ENCODE data around the gene HDAC4.

Gene HDAC4

DNA sequence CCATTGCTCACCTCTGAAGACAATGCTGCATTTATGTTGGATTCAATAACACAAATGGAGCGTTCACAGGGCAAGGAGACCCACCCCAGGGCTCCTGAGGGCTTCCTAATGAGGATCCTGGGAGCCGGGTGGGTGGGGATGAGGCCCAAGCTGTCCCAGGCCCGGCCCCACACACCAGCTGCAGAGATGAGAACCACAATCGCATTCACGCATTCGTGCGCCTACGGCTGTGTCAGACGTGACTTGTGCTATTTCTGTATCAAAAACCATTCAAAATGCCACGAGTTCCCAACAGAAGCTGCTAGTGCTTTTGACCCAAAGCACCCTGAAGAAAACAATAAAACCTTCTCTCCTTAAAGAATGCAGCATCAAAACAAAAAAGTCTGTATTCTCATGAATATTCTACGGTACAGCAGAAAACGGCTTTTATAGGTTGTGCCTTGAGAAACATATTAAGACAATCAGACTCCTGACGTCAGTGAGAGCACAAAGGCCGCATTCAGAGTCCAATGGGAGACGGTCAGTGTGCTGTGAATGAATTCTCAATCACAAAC, 205.4 kb downstream of the HDAC4 start:
- in situ Hi-C loops (cut with HindIII; ENCODE audit: low pct_ligation_motif_present, low sequenced_read_pairs): no loop called here
- Histone ChIP-seq H3K4me3 (ENCODE audit: low read depth, low read length) (no peak overlapping the region), H3K27me3 (replicated peaks) (no peaks in the 10 kb centered on the region), H3K36me3 (replicated peaks) (no peaks in the 10 kb centered on the region), H3K27ac (no peak overlapping the region)
- no peak for DNase-seq
- TF ChIP-seq, protein P1, sequence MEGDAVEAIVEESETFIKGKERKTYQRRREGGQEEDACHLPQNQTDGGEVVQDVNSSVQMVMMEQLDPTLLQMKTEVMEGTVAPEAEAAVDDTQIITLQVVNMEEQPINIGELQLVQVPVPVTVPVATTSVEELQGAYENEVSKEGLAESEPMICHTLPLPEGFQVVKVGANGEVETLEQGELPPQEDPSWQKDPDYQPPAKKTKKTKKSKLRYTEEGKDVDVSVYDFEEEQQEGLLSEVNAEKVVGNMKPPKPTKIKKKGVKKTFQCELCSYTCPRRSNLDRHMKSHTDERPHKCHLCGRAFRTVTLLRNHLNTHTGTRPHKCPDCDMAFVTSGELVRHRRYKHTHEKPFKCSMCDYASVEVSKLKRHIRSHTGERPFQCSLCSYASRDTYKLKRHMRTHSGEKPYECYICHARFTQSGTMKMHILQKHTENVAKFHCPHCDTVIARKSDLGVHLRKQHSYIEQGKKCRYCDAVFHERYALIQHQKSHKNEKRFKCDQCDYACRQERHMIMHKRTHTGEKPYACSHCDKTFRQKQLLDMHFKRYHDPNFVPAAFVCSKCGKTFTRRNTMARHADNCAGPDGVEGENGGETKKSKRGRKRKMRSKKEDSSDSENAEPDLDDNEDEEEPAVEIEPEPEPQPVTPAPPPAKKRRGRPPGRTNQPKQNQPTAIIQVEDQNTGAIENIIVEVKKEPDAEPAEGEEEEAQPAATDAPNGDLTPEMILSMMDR (IDR thresholded peaks at IDR 0.05; ENCODE audit: low read depth, low read length, missing control alignments): no peak

DNA sequence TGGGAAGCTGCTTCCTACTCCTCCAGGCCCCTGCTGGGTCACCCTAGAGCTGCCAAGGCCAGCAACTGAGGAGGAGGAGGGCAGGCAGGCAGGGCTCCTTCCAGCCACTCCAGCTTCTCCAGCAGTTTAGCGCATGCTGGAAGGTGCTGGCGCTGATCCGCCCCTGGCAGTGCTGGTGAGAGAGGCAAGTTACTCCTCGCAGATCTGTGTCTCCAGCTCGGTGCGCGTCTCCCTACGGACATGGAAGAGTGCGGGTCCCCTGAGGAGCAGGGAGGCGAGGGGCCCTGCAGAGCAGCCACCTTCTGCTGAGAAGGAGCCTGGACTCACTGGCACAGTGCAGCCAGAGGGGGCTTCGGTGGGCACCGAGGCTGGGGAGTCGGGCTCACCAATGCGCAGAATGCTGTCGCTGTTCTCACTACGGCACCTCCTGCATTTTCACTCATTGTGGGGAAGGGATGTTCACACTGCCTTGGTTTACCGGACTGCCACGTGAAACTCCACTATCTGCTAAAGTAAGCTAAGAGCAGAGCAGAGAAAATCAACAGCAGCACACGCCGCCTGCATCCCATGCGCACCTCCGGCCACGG, 206.0 kb downstream of the HDAC4 start:
- Histone ChIP-seq H3K27ac (no peak overlapping the region), H3K36me3 (replicated peaks) (no peaks in the 10 kb centered on the region), H3K4me3 (ENCODE audit: low read depth, low read length) (no peak overlapping the region), H3K27me3 (replicated peaks) (no peaks in the 10 kb centered on the region)
- in situ Hi-C loops (cut with HindIII; ENCODE audit: low pct_ligation_motif_present, low sequenced_read_pairs): no loop called here
- DNase-seq: no peak
- TF ChIP-seq, protein P1 (IDR thresholded peaks at IDR 0.05; ENCODE audit: low read depth, low read length, missing control alignments): no peak

DNA sequence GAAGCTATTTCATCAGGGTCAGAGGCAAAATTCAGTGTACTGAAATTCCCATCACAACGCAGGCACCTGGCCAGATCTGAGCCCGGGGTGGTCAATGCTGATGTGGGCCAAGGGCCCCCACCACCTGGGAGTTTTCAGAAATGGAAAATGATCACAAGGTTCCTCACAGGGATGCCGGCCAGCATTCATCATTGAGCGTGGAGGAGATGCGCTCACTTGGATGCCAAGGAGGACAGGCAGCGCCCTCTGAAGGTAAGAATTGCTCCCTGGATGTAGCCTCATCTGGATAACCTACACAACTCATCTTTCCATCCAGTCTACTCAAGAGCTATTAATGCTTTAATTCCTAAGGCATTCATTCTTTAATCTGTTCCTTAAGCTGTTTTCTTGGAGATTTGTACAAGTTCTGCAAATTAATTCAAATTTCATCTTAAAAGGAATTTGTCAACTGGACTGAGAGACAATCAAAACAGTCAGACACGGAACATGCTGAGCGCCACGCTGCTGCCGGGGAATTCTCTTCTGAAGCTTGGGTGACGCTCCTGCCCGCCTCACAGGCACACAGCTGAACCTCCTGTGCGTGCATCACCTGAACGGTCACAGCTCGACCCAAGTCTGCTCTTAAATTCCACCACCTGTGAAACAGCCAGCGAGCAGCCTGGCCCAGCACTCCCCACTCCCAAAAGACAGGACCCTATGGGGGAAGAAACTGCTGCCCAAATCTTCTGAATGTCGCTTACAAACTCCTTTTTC, 206.7 kb downstream of the HDAC4 start:
- Histone ChIP-seq H3K36me3 (replicated peaks) (peaks cover 2% of the 10 kb centered on the region), H3K27me3 (replicated peaks) (no peaks in the 10 kb centered on the region), H3K4me3 (ENCODE audit: low read depth, low read length) (no peak overlapping the region), H3K27ac (no peak overlapping the region)
- in situ Hi-C loops (cut with HindIII; ENCODE audit: low pct_ligation_motif_present, low sequenced_read_pairs): no loop called here
- TF ChIP-seq, protein P1 (IDR thresholded peaks at IDR 0.05; ENCODE audit: low read depth, low read length, missing control alignments): peak; percentile 47
- DNase-seq: no peak

DNA sequence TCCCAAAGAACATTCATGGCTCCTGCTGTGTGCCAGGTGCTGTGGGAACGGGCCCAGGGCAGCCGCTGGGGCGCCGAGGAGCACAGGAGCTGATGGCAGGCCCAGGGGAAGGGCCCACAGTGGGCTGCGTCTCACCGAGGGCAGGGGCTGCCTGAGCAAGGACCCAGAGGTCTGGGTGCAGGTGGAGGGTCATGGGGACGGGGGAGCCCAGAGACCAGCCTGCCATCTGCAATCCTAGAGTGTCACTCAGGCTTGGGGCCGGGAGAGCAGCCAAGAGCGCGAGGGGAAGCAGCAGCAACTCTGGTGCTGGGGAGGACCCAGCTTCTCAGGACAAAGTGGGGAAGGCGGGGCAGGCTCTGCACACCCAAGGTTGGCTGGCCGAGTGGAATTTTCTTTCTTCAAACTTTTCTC, 207.4 kb downstream of the HDAC4 start:
- peaks cover 2% of the 10 kb centered on the region for H3K36me3 ChIP-seq (replicated peaks)
- H3K27me3 ChIP-seq (replicated peaks): no peaks in the 10 kb centered on the region
- no peak overlapping the region for H3K27ac ChIP-seq
- TF ChIP-seq, protein P1 (IDR thresholded peaks at IDR 0.05; ENCODE audit: low read depth, low read length, missing control alignments): no peak
- DNase-seq: no peak
- no peak overlapping the region for H3K4me3 ChIP-seq (ENCODE audit: low read depth, low read length)
- in situ Hi-C loops (cut with HindIII; ENCODE audit: low pct_ligation_motif_present, low sequenced_read_pairs): no loop called here

DNA sequence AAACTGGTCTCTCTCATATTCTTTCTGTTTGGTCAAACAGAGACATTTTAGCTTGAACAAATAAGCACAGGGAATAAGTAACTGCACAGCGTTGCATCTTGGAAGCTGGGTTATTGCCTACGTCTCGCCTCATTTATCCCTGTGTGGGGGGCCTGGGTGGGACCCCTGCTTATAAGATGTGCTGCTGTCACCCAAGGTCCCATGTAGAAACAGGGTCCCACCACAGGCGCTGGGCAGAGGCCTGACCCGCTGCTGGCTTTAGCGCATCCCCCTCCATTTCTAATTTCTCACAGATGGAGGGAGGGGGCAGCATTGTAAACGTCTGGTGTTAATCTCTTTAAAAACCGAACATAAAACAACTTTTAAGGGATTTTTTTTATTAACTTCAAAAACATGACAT, 207.8 kb downstream of the HDAC4 start:
- H3K27ac ChIP-seq: no peak overlapping the region
- no peak overlapping the region for H3K4me3 ChIP-seq (ENCODE audit: low read depth, low read length)
- no peaks in the 10 kb centered on the region for H3K27me3 ChIP-seq (replicated peaks)
- in situ Hi-C loops (cut with HindIII; ENCODE audit: low pct_ligation_motif_present, low sequenced_read_pairs): no loop called here
- TF ChIP-seq, protein P1 (IDR thresholded peaks at IDR 0.05; ENCODE audit: low read depth, low read length, missing control alignments): no peak
- H3K36me3 ChIP-seq (replicated peaks): peaks cover 2% of the 10 kb centered on the region
- no peak for DNase-seq
